Measurements from ENCODE around the gene ADCY6. TPM values are rescaled to one million over a fixed set of nuclear protein-coding genes. Genes with fewer than 3 reads are reported as not detected.

Gene ADCY6
- total RNA-seq, 1 experiment from 2014 or later, result 21.9 TPM

DNA sequence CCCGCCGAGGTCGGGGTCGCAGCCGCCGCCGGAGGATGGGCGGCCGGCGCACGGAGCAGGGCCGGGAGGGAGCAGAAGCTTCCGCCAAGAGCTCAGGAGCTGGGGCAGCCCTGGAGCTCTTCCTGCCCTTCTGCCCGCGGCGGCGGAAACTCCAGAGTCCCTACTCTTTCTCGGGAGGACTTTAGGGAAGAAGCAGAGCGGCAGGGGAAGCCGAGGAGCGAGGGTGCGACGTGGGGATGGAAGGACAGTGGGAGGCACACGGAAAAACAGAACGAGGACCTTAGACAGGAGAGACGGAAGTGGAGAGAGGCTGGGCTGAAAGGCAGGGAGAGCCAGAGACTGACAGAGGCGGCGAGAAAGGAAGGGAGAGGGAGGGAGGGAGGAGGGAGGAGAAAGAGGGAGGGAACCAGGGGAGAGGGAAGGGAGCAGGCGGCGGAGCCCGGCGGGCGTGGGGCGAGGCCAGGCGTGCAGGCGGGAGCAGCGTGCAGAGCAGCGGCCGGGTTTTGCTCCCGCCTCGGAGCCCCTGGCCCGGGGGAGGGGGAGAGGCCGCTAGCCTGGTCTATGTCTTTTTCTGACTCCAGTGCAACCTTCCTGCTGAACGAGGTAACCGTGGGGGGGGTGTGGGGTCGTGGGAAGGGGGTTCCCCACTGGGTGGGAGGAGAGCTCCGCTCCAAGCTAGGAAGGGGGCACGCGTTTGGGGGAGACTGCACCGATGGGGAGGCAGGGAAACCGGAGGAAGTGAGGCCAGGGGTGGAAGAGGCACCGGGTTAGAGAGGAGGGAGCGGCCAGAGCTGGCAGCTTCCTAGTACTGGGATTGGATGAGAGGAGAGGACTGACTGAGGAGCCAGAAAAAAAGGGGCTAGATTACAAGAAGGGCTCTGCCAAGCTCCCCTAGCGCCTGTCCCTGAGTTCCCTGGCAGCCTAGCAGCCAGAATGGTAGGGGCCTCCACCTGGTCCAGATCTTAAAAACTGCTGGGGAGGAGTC lies 26.5 kb upstream of the ADCY6 start:
- peak; percentile 90 for DNase-seq (ENCODE audit: unreplicated experiment)
- CTCF ChIA-PET, result interaction anchor here (0.6 to 3.7 kb wide), 35 partner anchors 10 to 1604 kb away, joined by 3 to 46 read pairs (median 4); partner anchors contain the start of genes ARF3 and DDX23
- Mint-ChIP-seq H3K27me3 (ENCODE audit: insufficient read depth, unreplicated experiment) (no peaks in the 10 kb centered on the region), H3K36me3 (ENCODE audit: insufficient read depth, unreplicated experiment) (no peaks in the 10 kb centered on the region), H3K9me3 (ENCODE audit: unreplicated experiment) (no peaks in the 10 kb centered on the region), H3K4me3 (ENCODE audit: unreplicated experiment) (peak overlapping the region; percentile 85), H3K27ac (ENCODE audit: low read depth, unreplicated experiment) (peak overlapping the region; percentile 75), H3K4me1 (ENCODE audit: insufficient read depth, unreplicated experiment) (peaks cover 24% of the 10 kb centered on the region)
- POLR2A ChIA-PET, result interaction anchor here (0.6 to 5.4 kb wide), 24 partner anchors 8 to 1581 kb away, joined by 3 to 45 read pairs (median 4); partner anchors contain the start of genes ADCY6, ARF3, CCNT1 and DDX23
- intact Hi-C loops (cut with micrococcal nuclease), result no loop called here
- TF ChIP-seq, protein P1, sequence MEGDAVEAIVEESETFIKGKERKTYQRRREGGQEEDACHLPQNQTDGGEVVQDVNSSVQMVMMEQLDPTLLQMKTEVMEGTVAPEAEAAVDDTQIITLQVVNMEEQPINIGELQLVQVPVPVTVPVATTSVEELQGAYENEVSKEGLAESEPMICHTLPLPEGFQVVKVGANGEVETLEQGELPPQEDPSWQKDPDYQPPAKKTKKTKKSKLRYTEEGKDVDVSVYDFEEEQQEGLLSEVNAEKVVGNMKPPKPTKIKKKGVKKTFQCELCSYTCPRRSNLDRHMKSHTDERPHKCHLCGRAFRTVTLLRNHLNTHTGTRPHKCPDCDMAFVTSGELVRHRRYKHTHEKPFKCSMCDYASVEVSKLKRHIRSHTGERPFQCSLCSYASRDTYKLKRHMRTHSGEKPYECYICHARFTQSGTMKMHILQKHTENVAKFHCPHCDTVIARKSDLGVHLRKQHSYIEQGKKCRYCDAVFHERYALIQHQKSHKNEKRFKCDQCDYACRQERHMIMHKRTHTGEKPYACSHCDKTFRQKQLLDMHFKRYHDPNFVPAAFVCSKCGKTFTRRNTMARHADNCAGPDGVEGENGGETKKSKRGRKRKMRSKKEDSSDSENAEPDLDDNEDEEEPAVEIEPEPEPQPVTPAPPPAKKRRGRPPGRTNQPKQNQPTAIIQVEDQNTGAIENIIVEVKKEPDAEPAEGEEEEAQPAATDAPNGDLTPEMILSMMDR (IDR thresholded peaks at IDR 0.05; ENCODE audit: unreplicated experiment), result no peak
- no TSS peak for BruUV-seq (replicated peaks)

DNA sequence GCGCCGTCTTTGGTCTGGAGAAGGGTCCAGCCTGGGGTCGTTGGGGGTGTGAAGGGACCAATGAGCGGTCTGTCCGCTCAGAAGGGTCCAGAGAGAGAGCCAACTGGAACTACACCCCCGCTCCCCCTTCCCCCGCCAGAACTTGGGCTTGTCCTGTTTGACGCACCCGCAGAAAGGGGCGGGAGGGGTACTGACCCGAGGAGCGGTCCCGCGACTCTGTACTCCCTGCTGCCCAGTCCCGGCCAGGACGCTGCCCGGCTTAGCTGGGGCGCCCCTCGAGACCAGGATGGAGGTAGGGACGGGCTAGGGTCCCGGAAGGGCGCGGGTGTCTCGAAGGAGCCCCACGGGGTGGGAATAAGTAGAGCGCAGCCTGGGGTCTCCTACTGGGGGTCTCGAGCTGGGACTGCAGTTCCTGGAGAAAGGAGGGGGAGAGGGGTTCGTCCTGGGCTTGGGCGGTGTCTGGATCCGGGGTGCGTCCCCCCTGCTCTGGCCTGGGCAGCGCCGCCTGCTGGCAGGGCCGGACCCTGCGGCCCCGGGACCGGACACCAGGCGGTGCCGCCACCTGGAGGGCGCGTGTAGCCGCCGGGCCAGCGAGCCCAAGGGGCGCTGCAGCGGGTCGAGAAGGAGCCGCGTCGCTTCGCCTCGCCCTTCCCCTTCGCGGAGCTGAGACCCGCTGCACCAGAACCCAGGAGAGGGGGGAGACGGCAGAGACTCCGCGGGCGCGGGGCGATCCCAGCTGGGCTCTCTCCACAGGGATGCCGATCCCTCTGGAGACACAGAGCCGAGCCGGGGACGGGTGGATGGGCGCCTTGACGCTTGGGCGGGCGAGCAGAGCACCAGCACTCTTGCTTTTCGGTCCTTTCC lies 25.6 kb upstream of the ADCY6 start:
- Mint-ChIP-seq H3K27me3 (ENCODE audit: insufficient read depth, unreplicated experiment) (no peaks in the 10 kb centered on the region), H3K27ac (ENCODE audit: low read depth, unreplicated experiment) (peak overlapping the region; percentile 75), H3K4me3 (ENCODE audit: unreplicated experiment) (peak overlapping the region; percentile 85), H3K36me3 (ENCODE audit: insufficient read depth, unreplicated experiment) (no peaks in the 10 kb centered on the region), H3K9me3 (ENCODE audit: unreplicated experiment) (no peaks in the 10 kb centered on the region), H3K4me1 (ENCODE audit: insufficient read depth, unreplicated experiment) (peaks cover 24% of the 10 kb centered on the region)
- POLR2A ChIA-PET, result interaction anchor here (0.6 to 5.4 kb wide), 23 partner anchors 8 to 1582 kb away, joined by 3 to 45 read pairs (median 4); partner anchors contain the start of genes ADCY6, CCNT1, DDX23 and KANSL2
- peak; percentile 77 for DNase-seq (ENCODE audit: unreplicated experiment)
- TF ChIP-seq, protein P1 (IDR thresholded peaks at IDR 0.05; ENCODE audit: unreplicated experiment), result peak; percentile 97
- CTCF ChIA-PET, result interaction anchor here (0.5 to 3.7 kb wide), 32 partner anchors 11 to 1189 kb away, joined by 3 to 46 read pairs (median 4); partner anchors contain the start of genes ARF3 and DDX23
- BruUV-seq (replicated peaks), result no TSS peak
- intact Hi-C loops (cut with micrococcal nuclease), result no loop called here

DNA sequence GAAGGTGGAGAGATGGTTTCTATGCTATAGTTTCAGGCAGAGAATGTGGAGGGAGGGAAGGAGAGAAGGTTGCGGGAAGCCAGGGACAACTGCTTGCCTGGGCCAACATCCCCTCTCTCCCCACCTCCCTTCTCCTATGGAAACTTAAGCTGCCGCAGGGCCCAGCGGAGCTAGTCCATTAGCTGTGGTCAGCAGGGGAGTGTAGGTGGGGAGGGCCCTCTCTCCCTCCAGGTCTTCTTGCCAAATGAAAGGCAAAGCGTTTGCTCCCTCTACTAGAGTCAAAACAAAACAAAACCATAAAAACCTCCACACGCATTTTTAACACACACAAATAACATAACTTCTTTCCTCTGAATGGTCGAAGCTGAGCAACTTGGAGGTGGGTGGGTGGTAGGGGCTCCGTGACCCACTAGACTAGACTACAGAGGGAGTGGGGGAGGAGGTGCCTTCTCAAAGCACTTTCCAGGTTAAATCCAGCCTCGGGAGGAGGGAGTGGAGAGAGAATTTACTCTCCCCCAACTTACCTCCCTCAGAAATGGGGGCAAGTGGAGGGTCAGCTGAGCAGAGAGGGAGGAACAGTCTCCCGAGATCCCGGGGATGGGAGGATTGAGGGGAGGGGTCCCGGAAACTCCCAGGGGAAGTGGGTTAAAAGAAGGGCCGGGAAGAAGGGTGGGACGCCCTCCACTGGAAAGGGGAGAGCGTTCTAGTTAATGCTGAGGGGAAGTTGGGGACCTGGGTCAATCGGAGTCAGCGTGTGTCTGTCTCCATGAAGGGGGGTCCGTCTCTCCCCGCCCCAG lies 24.8 kb upstream of the ADCY6 start:
- no peak for DNase-seq (ENCODE audit: unreplicated experiment)
- Mint-ChIP-seq H3K4me1 (ENCODE audit: insufficient read depth, unreplicated experiment) (peaks cover 24% of the 10 kb centered on the region), H3K4me3 (ENCODE audit: unreplicated experiment) (peak overlapping the region; percentile 85), H3K27me3 (ENCODE audit: insufficient read depth, unreplicated experiment) (no peaks in the 10 kb centered on the region), H3K9me3 (ENCODE audit: unreplicated experiment) (no peaks in the 10 kb centered on the region), H3K36me3 (ENCODE audit: insufficient read depth, unreplicated experiment) (no peaks in the 10 kb centered on the region), H3K27ac (ENCODE audit: low read depth, unreplicated experiment) (peak overlapping the region; percentile 75)
- intact Hi-C loops (cut with micrococcal nuclease), result no loop called here
- TF ChIP-seq, protein P1 (IDR thresholded peaks at IDR 0.05; ENCODE audit: unreplicated experiment), result no peak
- CTCF ChIA-PET, result interaction anchor here (0.5 to 3.7 kb wide), 20 partner anchors 12 to 199 kb away, joined by 3 to 46 read pairs (median 4); partner anchors contain the start of gene ARF3
- POLR2A ChIA-PET, result interaction anchor here (0.7 to 5.4 kb wide), 6 partner anchors 9 to 59 kb away, joined by 3 to 45 read pairs (median 6); partner anchors contain the start of gene DDX23
- no TSS peak for BruUV-seq (replicated peaks)

All from MCF 10A (cell line).